ENCODE measurements around the gene OSBP2.
A peak's percentile ranks its signal among the peaks of the same experiment; 100 is the strongest.

Gene OSBP2

GRCh38 chr22:30721741-30722140, 27.1 kb downstream of the OSBP2 start:
- DNase-seq: no peak

GRCh38 chr22:30728826-30729225, 34.2 kb downstream of the OSBP2 start:
- DNase-seq: no peak

- no peak for DNase-seq
These were observed 37.0 kb downstream of the OSBP2 start for GRCh38 chr22:30731658-30732057.

GRCh38 chr22:30732426-30732825, 37.8 kb downstream of the OSBP2 start:
- no peak for DNase-seq

GRCh38 chr22:30733181-30733631, 38.5 kb downstream of the OSBP2 start:
- no peak for DNase-seq

- peak; percentile 85 for DNase-seq
These were observed 45.3 kb downstream of the OSBP2 start for GRCh38 chr22:30740007-30740406.

- DNase-seq: peak; percentile 90
These were observed 45.8 kb downstream of the OSBP2 start for GRCh38 chr22:30740511-30740910.

GRCh38 chr22:30742291-30743256, 47.9 kb downstream of the OSBP2 start:
- DNase-seq: peak; percentile 85

GRCh38 chr22:30743257-30744020, 48.8 kb downstream of the OSBP2 start:
- DNase-seq: peak; percentile 68

- DNase-seq: peak; percentile 25
These were observed 49.5 kb downstream of the OSBP2 start for GRCh38 chr22:30744224-30744623.

- no peak for DNase-seq
These were observed 52.8 kb downstream of the OSBP2 start for GRCh38 chr22:30747493-30747892.

GRCh38 chr22:30749272-30749671, 54.6 kb downstream of the OSBP2 start:
- DNase-seq: no peak

- DNase-seq: no peak
These were observed 55.2 kb downstream of the OSBP2 start for GRCh38 chr22:30749849-30750248.

GRCh38 chr22:30751529-30751928, 56.9 kb downstream of the OSBP2 start:
- no peak for DNase-seq

- no peak for DNase-seq
These were observed 58.1 kb downstream of the OSBP2 start for GRCh38 chr22:30752771-30753170.

GRCh38 chr22:30753701-30754100, 59.0 kb downstream of the OSBP2 start:
- DNase-seq: no peak

- no peak for DNase-seq
These were observed 59.8 kb downstream of the OSBP2 start for GRCh38 chr22:30754521-30754920.

GRCh38 chr22:30754971-30755758, 60.5 kb downstream of the OSBP2 start:
- peak; percentile 73 for DNase-seq

GRCh38 chr22:30755759-30756124, 61.1 kb downstream of the OSBP2 start:
- DNase-seq: no peak

- peak; percentile 62 for DNase-seq
These were observed 69.4 kb downstream of the OSBP2 start for GRCh38 chr22:30763815-30764673.

GRCh38 chr22:30767661-30768060, 73.0 kb downstream of the OSBP2 start:
- no peak for DNase-seq

GRCh38 chr22:30770716-30771115, 76.0 kb downstream of the OSBP2 start:
- no peak for DNase-seq
